ENCODE measurements around the gene TAL2.
"Not testable (repeated sequence)": the region's sequence is repeated elsewhere in the genome, so short reads cannot be mapped to it uniquely, and the experiment has no call there.

TAL2 gene

GRCh38 chr9:105696219-105696793 lies 34.0 kb downstream of the TAL2 start:
- H3K4me3 ChIP-seq (ENCODE audit: low read depth, low read length) = no peak overlapping the region
- no peak for TF ChIP-seq CTCF (IDR thresholded peaks at IDR 0.05; ENCODE audit: low read depth, low read length)

- TF ChIP-seq CTCF (IDR thresholded peaks at IDR 0.05; ENCODE audit: low read depth, low read length) = no peak
- no peak overlapping the region for H3K4me3 ChIP-seq (ENCODE audit: low read depth, low read length)
These were observed 35.6 kb downstream of the TAL2 start for GRCh38 chr9:105697871-105698270.

GRCh38 chr9:105698348-105698870 lies 36.2 kb downstream of the TAL2 start:
- no peak overlapping the region for H3K4me3 ChIP-seq (ENCODE audit: low read depth, low read length)
- no peak for TF ChIP-seq CTCF (IDR thresholded peaks at IDR 0.05; ENCODE audit: low read depth, low read length)

GRCh38 chr9:105700668-105701067 lies 38.4 kb downstream of the TAL2 start:
- no peak for TF ChIP-seq CTCF (IDR thresholded peaks at IDR 0.05; ENCODE audit: low read depth, low read length)
- H3K4me3 ChIP-seq (ENCODE audit: low read depth, low read length) = no peak overlapping the region

- TF ChIP-seq CTCF (IDR thresholded peaks at IDR 0.05; ENCODE audit: low read depth, low read length) = no peak
- H3K4me3 ChIP-seq (ENCODE audit: low read depth, low read length) = no peak overlapping the region
These were observed 38.9 kb downstream of the TAL2 start for GRCh38 chr9:105701145-105701544.

- TF ChIP-seq CTCF (IDR thresholded peaks at IDR 0.05; ENCODE audit: low read depth, low read length) = no peak
- H3K4me3 ChIP-seq (ENCODE audit: low read depth, low read length) = no peak overlapping the region
These were observed 40.0 kb downstream of the TAL2 start for GRCh38 chr9:105702207-105702606.

GRCh38 chr9:105703638-105704037 lies 41.4 kb downstream of the TAL2 start:
- H3K4me3 ChIP-seq (ENCODE audit: low read depth, low read length) = not testable (repeated sequence)

GRCh38 chr9:105706156-105706555 lies 43.9 kb downstream of the TAL2 start:
- no peak for TF ChIP-seq CTCF (IDR thresholded peaks at IDR 0.05; ENCODE audit: low read depth, low read length)
- no peak overlapping the region for H3K4me3 ChIP-seq (ENCODE audit: low read depth, low read length)
